OCI-LY7 (cell line): Measurements from ENCODE around the gene TPX2. TPM values are rescaled to one million over a fixed set of nuclear protein-coding genes. Genes with fewer than 3 reads are reported as not detected.

Source experiments
- BruUV-seq: library from RNA; stranded (reverse); fragments of 400-500 nt; replicated peaks from 2 replicates; lab custom pipeline; 2021; lab: Mats Ljungman, UMichigan
- CTCF ChIA-PET: fragments of 300-600 bp; sonication (Branson Sonifier 250); formaldehyde crosslinking; loops from one replicate; lab custom pipeline; 2022; ENCODE audit warnings: antibody characterized with exemption; ENCODE audit not compliant: unreplicated experiment; lab: Charles Lee
- POLR2A ChIA-PET: fragments of 300-600 bp; sonication (Branson Sonifier 250); formaldehyde crosslinking; loops from one replicate; lab custom pipeline; 2022; ENCODE audit warnings: antibody characterized with exemption; lab: Charles Lee
- DNase-seq: peaks from one replicate; pipeline ENCODE4 v3.0.0-alpha.2; 2015; ENCODE audit warnings: low spot score
- H2AFZ ChIP-seq: fragments of 200-600 bp; sonication (generic), shearing (Covaris generic); 2 replicates; pipeline ENCODE4 v1.6.1; 2014; ENCODE audit warnings: mild to moderate bottlenecking, antibody characterized with exemption, low read length, moderate library complexity
- H3K27ac ChIP-seq: fragments of 200-600 bp; sonication (generic); 2 replicates; pipeline ENCODE4 v1.5.1; 2014; ENCODE audit warnings: mixed run types, low read depth, mild to moderate bottlenecking, moderate library complexity, low read length, inconsistent platforms; ENCODE audit not compliant: poor library complexity, severe bottlenecking
- H3K36me3 ChIP-seq: fragments of 200-600 bp; sonication (generic); 2 replicates; pipeline ENCODE4 v1.6.1; 2014; ENCODE audit warnings: mild to moderate bottlenecking, antibody characterized with exemption, low read length, moderate library complexity, mixed read lengths; ENCODE audit not compliant: insufficient read depth
- H3K4me1 ChIP-seq: fragments of 200-600 bp; sonication (generic); 2 replicates; pipeline ENCODE4 v1.5.1; 2014; ENCODE audit warnings: mild to moderate bottlenecking, low read length; ENCODE audit not compliant: insufficient read depth, poor library complexity, severe bottlenecking
- H3K4me2 ChIP-seq: fragments of 200-600 bp; sonication (generic); 2 replicates; pipeline ENCODE4 v1.6.1; 2014; ENCODE audit warnings: mild to moderate bottlenecking, low read length
- H3K4me3 ChIP-seq: fragments of 200-600 bp; sonication (generic); 2 replicates; pipeline ENCODE4 v1.5.1; 2014; ENCODE audit warnings: mild to moderate bottlenecking, low read depth, low read length; ENCODE audit not compliant: poor library complexity, severe bottlenecking
- H3K79me2 ChIP-seq: fragments of 200-600 bp; sonication (generic); 2 replicates; pipeline ENCODE4 v1.6.1; 2016; ENCODE audit warnings: low read depth, mild to moderate bottlenecking, low read length, moderate library complexity, mixed read lengths; ENCODE audit not compliant: insufficient read depth
- H3K9me2 ChIP-seq: fragments of 200-600 bp; sonication (generic); 2 replicates; pipeline ENCODE4 v1.6.1; 2016; ENCODE audit warnings: mild to moderate bottlenecking, low read length, mixed read lengths; ENCODE audit not compliant: insufficient read depth
- H3K9me3 ChIP-seq: fragments of 200-600 bp; sonication (generic); 2 replicates; pipeline ENCODE4 v1.6.1; 2014; ENCODE audit warnings: mild to moderate bottlenecking, mixed run types, low read length, mixed read lengths
- H4K20me1 ChIP-seq: fragments of 200-600 bp; sonication (generic); 2 replicates; pipeline ENCODE4 v1.6.1; 2014; ENCODE audit warnings: mild to moderate bottlenecking, antibody characterized with exemption, low read length, moderate library complexity, mixed read lengths; ENCODE audit not compliant: insufficient read depth
- EZH2phosphoT487 ChIP-seq: fragments of 200-600 bp; sonication (generic); IDR thresholded peaks from 2 replicates; pipeline ENCODE4 v1.6.1; 2018; ENCODE audit warnings: low read depth, borderline replicate concordance, mild to moderate bottlenecking, mixed run types, antibody characterized with exemption, low read length, moderate library complexity, mixed read lengths
- intact Hi-C: fragments of 100-400 bp; cut with micrococcal nuclease; formaldehyde crosslinking; loops from one replicate; pipeline ENCODE4 v1.10.0; 2022; ENCODE audit not compliant: unreplicated experiment
- total RNA-seq, 2 experiments: library from RNA; depleted of rRNA in 1 of 2; stranded (reverse); fragments of >200 nt in 1 of 2; shearing (Covaris generic) in 1 of 2; gene quantifications; 2 replicates each; pipeline ENCODE4 v1.2.3, GENCODE V29; 2014 to 2022
- TF ChIP-seq, protein P1 (sequence below): fragments of 200-600 bp; sonication (generic); conservative IDR thresholded peaks from 2 replicates; pipeline ENCODE4 v1.5.1; 2014; ENCODE audit warnings: mild to moderate bottlenecking, antibody characterized with exemption, low read length, moderate library complexity, mixed read lengths

TPX2 gene
- total RNA-seq, 2 experiments from 2014 or later = 121 to 173 TPM

DNA sequence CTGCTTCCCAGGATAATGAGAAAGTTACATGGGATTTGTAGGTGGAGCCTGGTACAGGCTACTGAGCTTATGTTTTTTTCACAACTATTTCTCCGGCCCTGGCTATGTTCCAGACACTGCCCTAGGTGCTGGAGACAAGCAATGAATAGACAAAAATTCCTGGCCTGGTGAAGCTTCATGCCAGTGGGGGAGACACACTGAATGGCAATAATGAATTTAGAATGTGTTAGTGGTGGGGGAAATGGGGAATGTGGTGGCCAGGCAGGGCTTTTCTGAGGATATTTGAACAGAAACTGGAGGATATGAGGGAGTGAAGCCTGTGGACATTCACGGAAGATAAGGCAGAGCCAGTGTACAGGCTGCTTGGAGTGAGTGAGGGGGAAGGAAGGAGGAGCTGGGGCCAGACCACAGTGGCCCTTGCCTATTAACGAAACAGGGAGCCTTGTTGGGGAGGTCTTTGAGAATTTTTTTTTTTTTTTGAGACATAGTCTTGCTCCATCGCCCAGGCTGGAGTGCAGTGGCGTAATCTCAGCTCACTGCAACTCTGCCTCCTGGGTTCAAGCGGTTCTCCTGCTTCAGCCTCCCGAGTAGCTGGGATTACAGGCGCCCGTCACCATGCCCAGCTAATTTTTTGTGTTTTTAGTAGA is 99.7 kb downstream of the TPX2 start:
- Histone ChIP-seq H3K36me3 (no peaks in the 10 kb centered on the region), H3K4me3 (no peak overlapping the region), H3K9me3 (no peaks in the 10 kb centered on the region), H4K20me1 (no peaks in the 10 kb centered on the region), H3K79me2 (no peaks in the 10 kb centered on the region), H3K9me2 (no peaks in the 10 kb centered on the region), H2AFZ (no peak overlapping the region), H3K27ac (no peak overlapping the region), H3K4me1 (peaks cover 7% of the 10 kb centered on the region), H3K4me2 (no peak overlapping the region)
- no TSS peak for BruUV-seq
- DNase-seq = no peak
- POLR2A ChIA-PET = interaction anchor here (1.2 kb wide), 1 partner anchor 21 kb away, joined by 3 read pairs; no protein-coding TSS in a partner anchor
- TF ChIP-seq, protein P1, sequence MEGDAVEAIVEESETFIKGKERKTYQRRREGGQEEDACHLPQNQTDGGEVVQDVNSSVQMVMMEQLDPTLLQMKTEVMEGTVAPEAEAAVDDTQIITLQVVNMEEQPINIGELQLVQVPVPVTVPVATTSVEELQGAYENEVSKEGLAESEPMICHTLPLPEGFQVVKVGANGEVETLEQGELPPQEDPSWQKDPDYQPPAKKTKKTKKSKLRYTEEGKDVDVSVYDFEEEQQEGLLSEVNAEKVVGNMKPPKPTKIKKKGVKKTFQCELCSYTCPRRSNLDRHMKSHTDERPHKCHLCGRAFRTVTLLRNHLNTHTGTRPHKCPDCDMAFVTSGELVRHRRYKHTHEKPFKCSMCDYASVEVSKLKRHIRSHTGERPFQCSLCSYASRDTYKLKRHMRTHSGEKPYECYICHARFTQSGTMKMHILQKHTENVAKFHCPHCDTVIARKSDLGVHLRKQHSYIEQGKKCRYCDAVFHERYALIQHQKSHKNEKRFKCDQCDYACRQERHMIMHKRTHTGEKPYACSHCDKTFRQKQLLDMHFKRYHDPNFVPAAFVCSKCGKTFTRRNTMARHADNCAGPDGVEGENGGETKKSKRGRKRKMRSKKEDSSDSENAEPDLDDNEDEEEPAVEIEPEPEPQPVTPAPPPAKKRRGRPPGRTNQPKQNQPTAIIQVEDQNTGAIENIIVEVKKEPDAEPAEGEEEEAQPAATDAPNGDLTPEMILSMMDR = no peak
- no peak for TF ChIP-seq EZH2phosphoT487
- CTCF ChIA-PET = interaction anchor here (0.8 to 1.5 kb wide), 2 partner anchors 8 to 14 kb away, joined by 4 read pairs; no protein-coding TSS in a partner anchor
- intact Hi-C loops = no loop called here

DNA sequence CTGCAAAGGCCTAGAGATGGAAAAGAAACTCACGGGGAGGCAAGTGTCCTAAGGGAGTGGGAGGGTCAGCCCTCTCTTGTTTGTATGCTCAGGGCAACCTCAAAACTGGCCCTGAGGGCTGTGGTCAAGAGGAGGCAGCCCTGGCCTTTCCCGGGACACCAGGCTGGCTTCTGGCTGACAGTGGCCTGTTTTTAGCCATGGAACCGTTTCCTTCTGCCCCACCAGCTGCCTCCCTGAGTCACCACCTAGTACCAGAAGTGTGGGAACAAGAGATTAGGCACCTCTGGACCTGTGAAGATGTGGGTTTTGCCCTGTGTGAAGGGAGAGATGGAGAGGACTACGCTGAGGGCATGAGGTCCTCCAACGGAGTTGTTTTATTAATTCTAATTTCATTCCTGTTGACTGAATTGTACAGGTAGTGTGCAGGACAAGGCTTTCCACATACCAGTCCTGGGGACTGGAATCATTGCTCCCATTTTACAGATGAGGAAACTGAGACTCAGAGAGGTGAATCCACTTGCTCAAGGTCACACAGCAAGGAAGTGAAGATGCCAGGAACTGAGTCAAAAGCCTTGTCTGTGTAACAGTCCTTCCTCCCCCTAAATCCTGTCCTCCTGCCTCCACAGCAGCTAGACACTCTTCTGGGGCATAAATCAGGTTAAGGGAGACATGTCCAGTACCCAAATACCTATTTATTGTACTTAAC is 100.8 kb downstream of the TPX2 start:
- Histone ChIP-seq H3K4me2 (no peak overlapping the region), H3K79me2 (no peaks in the 10 kb centered on the region), H3K36me3 (no peaks in the 10 kb centered on the region), H4K20me1 (no peaks in the 10 kb centered on the region), H3K9me2 (no peaks in the 10 kb centered on the region), H3K9me3 (no peaks in the 10 kb centered on the region), H3K4me3 (no peak overlapping the region), H3K4me1 (peaks cover 7% of the 10 kb centered on the region), H3K27ac (no peak overlapping the region), H2AFZ (no peak overlapping the region)
- BruUV-seq = no TSS peak
- intact Hi-C loops = no loop called here
- DNase-seq = no peak
- POLR2A ChIA-PET = no interaction called here
- CTCF ChIA-PET = interaction anchor here (1.0 kb wide), 1 partner anchor 17 kb away, joined by 3 read pairs; no protein-coding TSS in a partner anchor
- TF ChIP-seq, protein P1 = no peak
